HepG2 (cell line): ENCODE data around the gene PROC. TPM values are rescaled to one million over a fixed set of nuclear protein-coding genes. Genes with fewer than 3 reads are reported as not detected.

ENCODE experiments used
- AHDC1 ChIP-seq: sonication (generic); formaldehyde crosslinking; IDR thresholded peaks from 2 replicates; pipeline ENCODE4 v1.5.1; 2020; ENCODE audit warnings: mild to moderate bottlenecking, missing genetic modification reagents, borderline replicate concordance
- GATAD1 ChIP-seq: IDR thresholded peaks from 2 replicates; pipeline ENCODE4 v1.6.1; 2016; ENCODE audit warnings: missing genetic modification reagents, missing compliant biosample characterization
- LCORL ChIP-seq, 2 experiments: fragments of 450-650 bp in 1 of 2; sonication (generic) in 1 of 2; formaldehyde crosslinking in 1 of 2; IDR thresholded peaks; 2 replicates each; pipeline versions ENCODE4 v1.5.0 to v1.6.1; 2017 to 2020; ENCODE audit warnings: antibody characterized with exemption in 1 of 2, missing genetic modification reagents in 1 of 2
- MATR3 ChIP-seq: sonication (generic); formaldehyde crosslinking; IDR thresholded peaks from 2 replicates; pipeline ENCODE4 v1.4.0; 2020; ENCODE audit warnings: missing genetic modification reagents
- MEF2D ChIP-seq: sonication (generic); formaldehyde crosslinking; IDR thresholded peaks from 2 replicates; pipeline ENCODE4 v1.5.1; 2020; ENCODE audit warnings: mild to moderate bottlenecking, missing genetic modification reagents
- MXD3 ChIP-seq: IDR thresholded peaks from 2 replicates; pipeline ENCODE4 v1.6.1; 2016; ENCODE audit warnings: mild to moderate bottlenecking, missing biosample characterization, missing genetic modification reagents
- MXD4 ChIP-seq: IDR thresholded peaks from 2 replicates; pipeline ENCODE4 v1.6.1; 2016; ENCODE audit warnings: mild to moderate bottlenecking, missing biosample characterization, missing genetic modification reagents
- NFE2 ChIP-seq: sonication (generic); formaldehyde crosslinking; IDR thresholded peaks from 2 replicates; pipeline ENCODE4 v1.4.0; 2020; ENCODE audit warnings: missing genetic modification reagents
- NFRKB ChIP-seq: fragments of 450-650 bp; IDR thresholded peaks from 2 replicates; pipeline ENCODE4 v1.6.1; 2017
- PHF5A ChIP-seq: IDR thresholded peaks from one replicate; pipeline ENCODE4 v1.6.1; 2018; ENCODE audit warnings: low read depth, missing genetic modification reagents; ENCODE audit not compliant: unreplicated experiment
- PLSCR1 ChIP-seq: sonication (generic); formaldehyde crosslinking; IDR thresholded peaks from 2 replicates; pipeline ENCODE4 v1.5.0; 2020; ENCODE audit warnings: missing genetic modification reagents, mild to moderate bottlenecking, borderline replicate concordance
- RORA ChIP-seq: sonication (generic); formaldehyde crosslinking; IDR thresholded peaks from 2 replicates; pipeline ENCODE4 v1.5.0; 2020; ENCODE audit warnings: mild to moderate bottlenecking, missing genetic modification reagents, moderate library complexity
- SAFB2 ChIP-seq: sonication (generic); formaldehyde crosslinking; IDR thresholded peaks from 2 replicates; pipeline ENCODE4 v1.5.1; 2020; ENCODE audit warnings: missing genetic modification reagents, low read depth, mild to moderate bottlenecking, borderline replicate concordance
- STAG1 ChIP-seq: sonication (generic); formaldehyde crosslinking; IDR thresholded peaks from 2 replicates; pipeline ENCODE4 v1.4.0; 2020; ENCODE audit warnings: missing genetic modification reagents
- TBX2 ChIP-seq: sonication (generic); formaldehyde crosslinking; IDR thresholded peaks from 2 replicates; pipeline ENCODE4 v1.5.0; 2020; ENCODE audit warnings: missing genetic modification reagents, mild to moderate bottlenecking, borderline replicate concordance
- XBP1 ChIP-seq: sonication (generic); formaldehyde crosslinking; IDR thresholded peaks from 2 replicates; pipeline ENCODE4 v1.5.0; 2020; ENCODE audit warnings: missing genetic modification reagents
- ZNF781 ChIP-seq: sonication (generic); formaldehyde crosslinking; IDR thresholded peaks from 2 replicates; pipeline ENCODE4 v1.5.1; 2020; ENCODE audit warnings: borderline replicate concordance, mild to moderate bottlenecking, missing genetic modification reagents; ENCODE audit errors: not compliant biosample characterization
- ZNF850 ChIP-seq: sonication (generic); formaldehyde crosslinking; conservative IDR thresholded peaks from 2 replicates; pipeline ENCODE4 v1.9.0; 2021; ENCODE audit warnings: mild to moderate bottlenecking, missing genetic modification reagents
- polyA plus RNA-seq, 8 experiments: library from polyadenylated mRNA; depleted of rRNA in 3 of 8; stranded (reverse) in 7 of 8; unstranded in 1 of 8; fragments of >200 nt; fragmentation: Illumina TruSeq in 4 of 8; extraction: Trizol in 4 of 8; gene quantifications; 2 replicates each; pipeline versions ENCODE4 v1.2.1 to v1.2.3, GENCODE V29; 2011 to 2016; ENCODE audit warnings: low read depth in 4 of 8, missing spikeins in 1 of 8, mixed read lengths in 1 of 8; ENCODE audit not compliant: insufficient read depth in 1 of 8
- total RNA-seq, 5 experiments: library from RNA; depleted of rRNA; stranded (reverse); fragments of >200 nt; fragmentation: Illumina TruSeq; extraction: Trizol; gene quantifications; 2 replicates each; pipeline ENCODE4 v1.2.3, GENCODE V29; 2016; ENCODE audit warnings: low read depth in 1 of 5
- TF ChIP-seq, protein P1 (sequence below): sonication (generic); formaldehyde crosslinking; IDR thresholded peaks from 2 replicates; pipeline ENCODE4 v1.8.0; 2022; ENCODE audit warnings: mild to moderate bottlenecking, missing genetic modification reagents
- TF ChIP-seq, protein P2 (sequence below): IDR thresholded peaks from 2 replicates; pipeline ENCODE4 v1.6.1; 2016; ENCODE audit warnings: missing compliant biosample characterization, missing genetic modification reagents, borderline replicate concordance

PROC gene
- total and polyA plus RNA-seq, 2 of the 13 experiments (the other 11 are each of a cell fraction or from before 2014, with no cell fraction given): 134 to 185 TPM

GRCh38 chr2:127386764-127387654 lies 31.2 kb upstream of the PROC start (continued):
- TF ChIP-seq AHDC1 (CRISPR knock-in tag) (peak; percentile 51; the same call in 1 of the 2 replicates), MEF2D (CRISPR knock-in tag) (no peak; the same call in 1 of the 2 replicates), MXD3 (CRISPR knock-in tag) (no peak; the same call in 1 of the 2 replicates), STAG1 (CRISPR knock-in tag) (no peak), ZNF781 (no peak), MXD4 (peak; percentile 71), MATR3 (CRISPR knock-in tag) (no peak), PLSCR1 (no peak), GATAD1 (CRISPR knock-in tag) (peak; percentile 55), TBX2 (peak; percentile 57; the same call in 1 of the 2 replicates), ZNF850 (CRISPR knock-in tag) (no peak), LCORL (IDR thresholded peaks at IDR 0.05) (no peak), LCORL (CRISPR knock-in tag; IDR thresholded peaks at IDR 0.05) (peak; percentile 86), PHF5A (CRISPR knock-in tag) (no peak), XBP1 (CRISPR knock-in tag) (no peak), NFRKB (no peak), RORA (CRISPR knock-in tag) (no peak), SAFB2 (no peak), NFE2 (no peak)
- TF ChIP-seq, protein P1, sequence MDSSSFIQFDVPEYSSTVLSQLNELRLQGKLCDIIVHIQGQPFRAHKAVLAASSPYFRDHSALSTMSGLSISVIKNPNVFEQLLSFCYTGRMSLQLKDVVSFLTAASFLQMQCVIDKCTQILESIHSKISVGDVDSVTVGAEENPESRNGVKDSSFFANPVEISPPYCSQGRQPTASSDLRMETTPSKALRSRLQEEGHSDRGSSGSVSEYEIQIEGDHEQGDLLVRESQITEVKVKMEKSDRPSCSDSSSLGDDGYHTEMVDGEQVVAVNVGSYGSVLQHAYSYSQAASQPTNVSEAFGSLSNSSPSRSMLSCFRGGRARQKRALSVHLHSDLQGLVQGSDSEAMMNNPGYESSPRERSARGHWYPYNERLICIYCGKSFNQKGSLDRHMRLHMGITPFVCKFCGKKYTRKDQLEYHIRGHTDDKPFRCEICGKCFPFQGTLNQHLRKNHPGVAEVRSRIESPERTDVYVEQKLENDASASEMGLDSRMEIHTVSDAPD (CRISPR knock-in tag): 0 out of 2 replicates have a peak, but pooled peaks have one; percentile 59
- TF ChIP-seq, protein P2, sequence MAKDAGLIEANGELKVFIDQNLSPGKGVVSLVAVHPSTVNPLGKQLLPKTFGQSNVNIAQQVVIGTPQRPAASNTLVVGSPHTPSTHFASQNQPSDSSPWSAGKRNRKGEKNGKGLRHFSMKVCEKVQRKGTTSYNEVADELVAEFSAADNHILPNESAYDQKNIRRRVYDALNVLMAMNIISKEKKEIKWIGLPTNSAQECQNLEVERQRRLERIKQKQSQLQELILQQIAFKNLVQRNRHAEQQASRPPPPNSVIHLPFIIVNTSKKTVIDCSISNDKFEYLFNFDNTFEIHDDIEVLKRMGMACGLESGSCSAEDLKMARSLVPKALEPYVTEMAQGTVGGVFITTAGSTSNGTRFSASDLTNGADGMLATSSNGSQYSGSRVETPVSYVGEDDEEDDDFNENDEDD (CRISPR knock-in tag): no peak
